HepG2 (cell line): Measurements from ENCODE around the gene TBC1D20. TPM values are rescaled to one million over a fixed set of nuclear protein-coding genes. Genes with fewer than 3 reads are reported as not detected.

ENCODE experiments used
- DMAP1 ChIP-seq: IDR thresholded peaks from 2 replicates; pipeline ENCODE4 v1.6.1; 2016
- HNF4A ChIP-seq: sonication (generic); formaldehyde crosslinking; IDR thresholded peaks from 2 replicates; pipeline ENCODE4 v1.4.0; 2020; ENCODE audit warnings: missing genetic modification reagents
- MED1 ChIP-seq: sonication (generic); formaldehyde crosslinking; IDR thresholded peaks from 2 replicates; pipeline ENCODE4 v1.4.0; 2020; ENCODE audit warnings: missing genetic modification reagents
- NFKB2 ChIP-seq: sonication (generic); formaldehyde crosslinking; IDR thresholded peaks from 2 replicates; pipeline ENCODE4 v1.4.0; 2020; ENCODE audit warnings: missing genetic modification reagents, borderline replicate concordance
- POLR2A ChIP-seq, 2 experiments: IDR thresholded peaks; 2 replicates each; pipeline ENCODE4 v1.6.1; 2011; ENCODE audit warnings: low read depth in 2 of 2, low read length in 2 of 2, mild to moderate bottlenecking in 1 of 2, moderate library complexity in 1 of 2; ENCODE audit not compliant: insufficient read depth in 1 of 2
- POLR2AphosphoS2 ChIP-seq: IDR thresholded peaks from 2 replicates; pipeline ENCODE4 v1.6.1; 2011; ENCODE audit warnings: low read depth, low read length, improper control_type of control experiment
- TRIM24 ChIP-seq: sonication (generic); formaldehyde crosslinking; IDR thresholded peaks from 2 replicates; pipeline ENCODE4 v1.8.0; 2022; ENCODE audit warnings: mild to moderate bottlenecking, missing genetic modification reagents
- ZMYM2 ChIP-seq: sonication (generic); formaldehyde crosslinking; IDR thresholded peaks from 2 replicates; pipeline ENCODE4 v1.8.0; 2022; ENCODE audit warnings: mild to moderate bottlenecking, missing genetic modification reagents
- ZNF34 ChIP-seq: sonication (generic); formaldehyde crosslinking; IDR thresholded peaks from 2 replicates; pipeline ENCODE4 v1.4.0; 2020; ENCODE audit warnings: mild to moderate bottlenecking, missing genetic modification reagents, borderline replicate concordance
- ZNF382 ChIP-seq: sonication (generic); formaldehyde crosslinking; IDR thresholded peaks from 2 replicates; pipeline ENCODE4 v1.5.0; 2020; ENCODE audit warnings: missing genetic modification reagents, mild to moderate bottlenecking, borderline replicate concordance
- ZNF510 ChIP-seq: sonication (generic); formaldehyde crosslinking; IDR thresholded peaks from 2 replicates; pipeline ENCODE4 v1.4.0; 2020; ENCODE audit warnings: low read depth, mild to moderate bottlenecking, missing genetic modification reagents
- polyA plus RNA-seq, 8 experiments: library from polyadenylated mRNA; depleted of rRNA in 3 of 8; stranded (reverse) in 7 of 8; unstranded in 1 of 8; fragments of >200 nt; fragmentation: Illumina TruSeq in 4 of 8; extraction: Trizol in 4 of 8; gene quantifications; 2 replicates each; pipeline versions ENCODE4 v1.2.1 to v1.2.3, GENCODE V29; 2011 to 2016; ENCODE audit warnings: low read depth in 4 of 8, missing spikeins in 1 of 8, mixed read lengths in 1 of 8; ENCODE audit not compliant: insufficient read depth in 1 of 8
- total RNA-seq, 5 experiments: library from RNA; depleted of rRNA; stranded (reverse); fragments of >200 nt; fragmentation: Illumina TruSeq; extraction: Trizol; gene quantifications; 2 replicates each; pipeline ENCODE4 v1.2.3, GENCODE V29; 2016; ENCODE audit warnings: low read depth in 1 of 5
- TF ChIP-seq, protein P1 (sequence below): sonication (generic); formaldehyde crosslinking; IDR thresholded peaks from one replicate; pipeline ENCODE4 v1.5.1; 2020; ENCODE audit warnings: mild to moderate bottlenecking, missing genetic modification reagents; ENCODE audit errors: not compliant biosample characterization
- TF ChIP-seq, protein P2 (sequence below): sonication (generic); formaldehyde crosslinking; IDR thresholded peaks from 2 replicates; pipeline ENCODE4 v1.8.0; 2022; ENCODE audit warnings: mild to moderate bottlenecking, missing genetic modification reagents, moderate library complexity
- TF ChIP-seq, protein P3 (sequence below): sonication (generic); formaldehyde crosslinking; IDR thresholded peaks from 2 replicates; pipeline ENCODE4 v1.4.0; 2020; ENCODE audit warnings: missing genetic modification reagents, mild to moderate bottlenecking, borderline replicate concordance
- TF ChIP-seq, protein P4 (sequence below): IDR thresholded peaks from 2 replicates; pipeline ENCODE4 v1.6.1; 2016; ENCODE audit warnings: low read depth, control low read depth

Gene TBC1D20
- total and polyA plus RNA-seq, 2 of the 13 experiments (the other 11 are each of a cell fraction or from before 2014, with no cell fraction given): 36.6 to 47.1 TPM

DNA sequence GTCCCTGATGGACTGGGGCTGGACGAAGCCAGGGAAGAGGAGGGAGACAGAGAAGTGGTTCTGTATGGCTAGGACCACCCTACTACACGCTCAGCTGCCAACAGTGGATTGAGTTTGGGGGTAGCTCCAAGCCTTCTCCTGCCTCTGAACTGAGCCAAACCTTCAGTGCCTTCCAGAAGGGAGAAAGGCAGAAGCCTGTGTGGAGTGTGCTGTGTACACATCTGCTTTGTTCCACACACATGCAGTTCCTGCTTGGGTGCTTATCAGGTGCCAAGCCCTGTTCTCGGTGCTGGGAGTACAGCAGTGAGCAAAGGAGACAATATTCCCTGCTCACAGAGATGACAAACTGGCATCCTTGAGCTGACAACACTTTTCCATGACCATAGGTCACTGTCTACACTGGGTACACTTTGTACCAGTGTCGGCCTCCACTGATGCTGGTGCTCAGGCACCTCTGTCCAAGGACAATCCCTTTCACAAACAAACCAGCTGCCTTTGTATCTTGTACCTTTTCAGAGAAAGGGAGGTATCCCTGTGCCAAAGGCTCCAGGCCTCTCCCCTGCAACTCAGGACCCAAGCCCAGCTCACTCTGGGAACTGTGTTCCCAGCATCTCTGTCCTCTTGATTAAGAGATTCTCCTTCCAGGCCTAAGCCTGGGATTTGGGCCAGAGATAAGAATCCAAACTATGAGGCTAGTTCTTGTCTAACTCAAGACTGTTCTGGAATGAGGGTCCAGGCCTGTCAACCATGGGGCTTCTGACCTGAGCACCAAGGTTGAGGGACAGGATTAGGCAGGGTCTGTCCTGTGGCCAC is 65.5 kb downstream of the TBC1D20 start (continued):
- TF ChIP-seq NFKB2 (CRISPR knock-in tag) (no peak), HNF4A (CRISPR knock-in tag) (peak; percentile 100), ZNF510 (CRISPR knock-in tag) (peak; percentile 61; the same call in 1 of the 2 replicates), ZMYM2 (CRISPR knock-in tag) (no peak; the same call in 1 of the 2 replicates), TRIM24 (CRISPR knock-in tag) (no peak), MED1 (CRISPR knock-in tag) (peak; percentile 99), ZNF382 (CRISPR knock-in tag) (no peak), ZNF34 (CRISPR knock-in tag) (no peak; the same call in 1 of the 2 replicates), POLR2A (IDR thresholded peaks at IDR 0.05; ENCODE audit: insufficient read depth in 1 of 2, low read depth in 2 of 2, low read length in 2 of 2) (peak; percentile 23 to 65; a peak in 3 of 4 replicates), DMAP1 (CRISPR knock-in tag) (peak; percentile 87; the same call in 1 of the 2 replicates), POLR2AphosphoS2 (peak; percentile 57; the same call in 1 of the 2 replicates)
- TF ChIP-seq, protein P1, sequence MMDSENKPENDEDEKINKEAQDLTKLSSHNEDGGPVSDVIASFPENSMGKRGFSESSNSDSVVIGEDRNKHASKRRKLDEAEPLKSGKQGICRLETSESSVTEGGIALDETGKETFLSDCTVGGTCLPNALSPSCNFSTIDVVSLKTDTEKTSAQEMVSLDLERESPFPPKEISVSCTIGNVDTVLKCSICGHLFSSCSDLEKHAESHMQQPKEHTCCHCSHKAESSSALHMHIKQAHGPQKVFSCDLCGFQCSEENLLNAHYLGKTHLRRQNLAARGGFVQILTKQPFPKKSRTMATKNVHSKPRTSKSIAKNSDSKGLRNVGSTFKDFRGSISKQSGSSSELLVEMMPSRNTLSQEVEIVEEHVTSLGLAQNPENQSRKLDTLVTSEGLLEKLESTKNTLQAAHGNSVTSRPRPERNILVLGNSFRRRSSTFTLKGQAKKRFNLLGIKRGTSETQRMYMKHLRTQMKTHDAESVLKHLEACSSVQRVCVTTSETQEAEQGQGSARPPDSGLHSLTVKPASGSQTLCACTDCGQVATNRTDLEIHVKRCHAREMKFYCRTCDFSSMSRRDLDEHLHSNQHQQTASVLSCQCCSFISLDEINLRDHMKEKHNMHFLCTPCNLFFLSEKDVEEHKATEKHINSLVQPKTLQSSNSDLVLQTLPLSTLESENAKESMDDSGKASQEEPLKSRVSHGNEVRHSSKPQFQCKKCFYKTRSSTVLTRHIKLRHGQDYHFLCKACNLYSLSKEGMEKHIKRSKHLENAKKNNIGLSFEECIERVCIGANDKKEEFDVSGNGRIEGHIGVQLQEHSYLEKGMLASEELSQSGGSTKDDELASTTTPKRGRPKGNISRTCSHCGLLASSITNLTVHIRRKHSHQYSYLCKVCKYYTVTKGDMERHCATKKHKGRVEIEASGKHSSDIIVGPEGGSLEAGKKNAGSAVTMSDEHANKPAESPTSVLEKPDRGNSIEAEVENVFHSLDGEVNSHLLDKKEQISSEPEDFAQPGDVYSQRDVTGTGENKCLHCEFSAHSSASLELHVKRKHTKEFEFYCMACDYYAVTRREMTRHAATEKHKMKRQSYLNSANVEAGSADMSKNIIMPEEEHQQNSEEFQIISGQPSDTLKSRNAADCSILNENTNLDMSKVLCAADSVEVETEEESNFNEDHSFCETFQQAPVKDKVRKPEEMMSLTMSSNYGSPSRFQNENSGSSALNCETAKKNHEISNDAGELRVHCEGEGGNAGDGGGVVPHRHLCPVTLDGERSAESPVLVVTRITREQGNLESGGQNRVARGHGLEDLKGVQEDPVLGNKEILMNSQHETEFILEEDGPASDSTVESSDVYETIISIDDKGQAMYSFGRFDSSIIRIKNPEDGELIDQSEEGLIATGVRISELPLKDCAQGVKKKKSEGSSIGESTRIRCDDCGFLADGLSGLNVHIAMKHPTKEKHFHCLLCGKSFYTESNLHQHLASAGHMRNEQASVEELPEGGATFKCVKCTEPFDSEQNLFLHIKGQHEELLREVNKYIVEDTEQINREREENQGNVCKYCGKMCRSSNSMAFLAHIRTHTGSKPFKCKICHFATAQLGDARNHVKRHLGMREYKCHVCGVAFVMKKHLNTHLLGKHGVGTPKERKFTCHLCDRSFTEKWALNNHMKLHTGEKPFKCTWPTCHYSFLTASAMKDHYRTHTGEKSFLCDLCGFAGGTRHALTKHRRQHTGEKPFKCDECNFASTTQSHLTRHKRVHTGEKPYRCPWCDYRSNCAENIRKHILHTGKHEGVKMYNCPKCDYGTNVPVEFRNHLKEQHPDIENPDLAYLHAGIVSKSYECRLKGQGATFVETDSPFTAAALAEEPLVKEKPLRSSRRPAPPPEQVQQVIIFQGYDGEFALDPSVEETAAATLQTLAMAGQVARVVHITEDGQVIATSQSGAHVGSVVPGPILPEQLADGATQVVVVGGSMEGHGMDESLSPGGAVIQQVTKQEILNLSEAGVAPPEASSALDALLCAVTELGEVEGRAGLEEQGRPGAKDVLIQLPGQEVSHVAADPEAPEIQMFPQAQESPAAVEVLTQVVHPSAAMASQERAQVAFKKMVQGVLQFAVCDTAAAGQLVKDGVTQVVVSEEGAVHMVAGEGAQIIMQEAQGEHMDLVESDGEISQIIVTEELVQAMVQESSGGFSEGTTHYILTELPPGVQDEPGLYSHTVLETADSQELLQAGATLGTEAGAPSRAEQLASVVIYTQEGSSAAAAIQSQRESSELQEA: no peak
- TF ChIP-seq, protein P2, sequence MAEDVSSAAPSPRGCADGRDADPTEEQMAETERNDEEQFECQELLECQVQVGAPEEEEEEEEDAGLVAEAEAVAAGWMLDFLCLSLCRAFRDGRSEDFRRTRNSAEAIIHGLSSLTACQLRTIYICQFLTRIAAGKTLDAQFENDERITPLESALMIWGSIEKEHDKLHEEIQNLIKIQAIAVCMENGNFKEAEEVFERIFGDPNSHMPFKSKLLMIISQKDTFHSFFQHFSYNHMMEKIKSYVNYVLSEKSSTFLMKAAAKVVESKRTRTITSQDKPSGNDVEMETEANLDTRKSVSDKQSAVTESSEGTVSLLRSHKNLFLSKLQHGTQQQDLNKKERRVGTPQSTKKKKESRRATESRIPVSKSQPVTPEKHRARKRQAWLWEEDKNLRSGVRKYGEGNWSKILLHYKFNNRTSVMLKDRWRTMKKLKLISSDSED: no peak
- TF ChIP-seq, protein P3, sequence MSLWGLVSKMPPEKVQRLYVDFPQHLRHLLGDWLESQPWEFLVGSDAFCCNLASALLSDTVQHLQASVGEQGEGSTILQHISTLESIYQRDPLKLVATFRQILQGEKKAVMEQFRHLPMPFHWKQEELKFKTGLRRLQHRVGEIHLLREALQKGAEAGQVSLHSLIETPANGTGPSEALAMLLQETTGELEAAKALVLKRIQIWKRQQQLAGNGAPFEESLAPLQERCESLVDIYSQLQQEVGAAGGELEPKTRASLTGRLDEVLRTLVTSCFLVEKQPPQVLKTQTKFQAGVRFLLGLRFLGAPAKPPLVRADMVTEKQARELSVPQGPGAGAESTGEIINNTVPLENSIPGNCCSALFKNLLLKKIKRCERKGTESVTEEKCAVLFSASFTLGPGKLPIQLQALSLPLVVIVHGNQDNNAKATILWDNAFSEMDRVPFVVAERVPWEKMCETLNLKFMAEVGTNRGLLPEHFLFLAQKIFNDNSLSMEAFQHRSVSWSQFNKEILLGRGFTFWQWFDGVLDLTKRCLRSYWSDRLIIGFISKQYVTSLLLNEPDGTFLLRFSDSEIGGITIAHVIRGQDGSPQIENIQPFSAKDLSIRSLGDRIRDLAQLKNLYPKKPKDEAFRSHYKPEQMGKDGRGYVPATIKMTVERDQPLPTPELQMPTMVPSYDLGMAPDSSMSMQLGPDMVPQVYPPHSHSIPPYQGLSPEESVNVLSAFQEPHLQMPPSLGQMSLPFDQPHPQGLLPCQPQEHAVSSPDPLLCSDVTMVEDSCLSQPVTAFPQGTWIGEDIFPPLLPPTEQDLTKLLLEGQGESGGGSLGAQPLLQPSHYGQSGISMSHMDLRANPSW (CRISPR knock-in tag): peak; percentile 97
- TF ChIP-seq, protein P4, sequence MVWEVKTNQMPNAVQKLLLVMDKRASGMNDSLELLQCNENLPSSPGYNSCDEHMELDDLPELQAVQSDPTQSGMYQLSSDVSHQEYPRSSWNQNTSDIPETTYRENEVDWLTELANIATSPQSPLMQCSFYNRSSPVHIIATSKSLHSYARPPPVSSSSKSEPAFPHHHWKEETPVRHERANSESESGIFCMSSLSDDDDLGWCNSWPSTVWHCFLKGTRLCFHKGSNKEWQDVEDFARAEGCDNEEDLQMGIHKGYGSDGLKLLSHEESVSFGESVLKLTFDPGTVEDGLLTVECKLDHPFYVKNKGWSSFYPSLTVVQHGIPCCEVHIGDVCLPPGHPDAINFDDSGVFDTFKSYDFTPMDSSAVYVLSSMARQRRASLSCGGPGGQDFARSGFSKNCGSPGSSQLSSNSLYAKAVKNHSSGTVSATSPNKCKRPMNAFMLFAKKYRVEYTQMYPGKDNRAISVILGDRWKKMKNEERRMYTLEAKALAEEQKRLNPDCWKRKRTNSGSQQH: no peak
